SW480 (cell line): ENCODE measurements around the gene GRIK3.

ENCODE experiments used
- DNase-seq: peaks from one replicate; pipeline ENCODE4 v3.0.0-alpha.2; 2016; ENCODE audit warnings: low spot score

Gene GRIK3

GRCh38 chr1:36981126-36981525 is 53.2 kb downstream of the GRIK3 start:
- DNase-seq: no peak

- DNase-seq: no peak
These were observed 56.4 kb downstream of the GRIK3 start for GRCh38 chr1:36977731-36978406.

GRCh38 chr1:36975642-36976041 is 58.7 kb downstream of the GRIK3 start:
- DNase-seq: no peak

- no peak for DNase-seq
These were observed 61.3 kb downstream of the GRIK3 start for GRCh38 chr1:36973056-36973455.

- no peak for DNase-seq
These were observed 62.3 kb downstream of the GRIK3 start for GRCh38 chr1:36971852-36972618.

- no peak for DNase-seq
These were observed 65.6 kb downstream of the GRIK3 start for GRCh38 chr1:36968730-36969129.

- DNase-seq: no peak
These were observed 68.1 kb downstream of the GRIK3 start for GRCh38 chr1:36966242-36966641.

GRCh38 chr1:36965275-36966159 is 68.8 kb downstream of the GRIK3 start:
- DNase-seq: no peak

- no peak for DNase-seq
These were observed 69.5 kb downstream of the GRIK3 start for GRCh38 chr1:36964830-36965229.

- DNase-seq: no peak
These were observed 71.3 kb downstream of the GRIK3 start for GRCh38 chr1:36963006-36963405.

GRCh38 chr1:36961062-36961615 is 73.2 kb downstream of the GRIK3 start:
- no peak for DNase-seq

- no peak for DNase-seq
These were observed 77.7 kb downstream of the GRIK3 start for GRCh38 chr1:36956570-36956969.

- DNase-seq: no peak
These were observed 79.3 kb downstream of the GRIK3 start for GRCh38 chr1:36955016-36955415.

- no peak for DNase-seq
These were observed 81.3 kb downstream of the GRIK3 start for GRCh38 chr1:36953061-36953460.

GRCh38 chr1:36951761-36952160 is 82.6 kb downstream of the GRIK3 start:
- no peak for DNase-seq

- DNase-seq: no peak
These were observed 83.0 kb downstream of the GRIK3 start for GRCh38 chr1:36951292-36951750.

GRCh38 chr1:36950604-36951291 is 83.6 kb downstream of the GRIK3 start:
- DNase-seq: no peak

- no peak for DNase-seq
These were observed 85.7 kb downstream of the GRIK3 start for GRCh38 chr1:36948606-36949005.

GRCh38 chr1:36948147-36948546 is 86.2 kb downstream of the GRIK3 start:
- DNase-seq: no peak

GRCh38 chr1:36947384-36947783 is 86.9 kb downstream of the GRIK3 start:
- DNase-seq: no peak

- no peak for DNase-seq
These were observed 89.4 kb downstream of the GRIK3 start for GRCh38 chr1:36944883-36945282.

GRCh38 chr1:36942148-36942547 is 92.2 kb downstream of the GRIK3 start:
- no peak for DNase-seq
